Lower leg skin (tissue), 4 donors: ENCODE data around the gene MICALL2. TPM values are rescaled to one million over a fixed set of nuclear protein-coding genes. Genes with fewer than 3 reads are reported as not detected.

ENCODE experiments used
- DNase-seq, 2 donors: peaks; one replicate each; pipeline ENCODE4 v3.0.0-alpha.2; 2019; ENCODE audit warnings: low spot score in 2 of 2
- H3K4me3 ChIP-seq: fragments of 200-600 bp; sonication (generic); 2 replicates; pipeline ENCODE4 v1.5.1; 2017; ENCODE audit warnings: mild to moderate bottlenecking, low read depth; ENCODE audit not compliant: poor library complexity, severe bottlenecking
- POLR2A ChIP-seq, 2 donors: fragments of 450-650 bp; IDR thresholded peaks; one replicate each; pipeline ENCODE4 v1.6.1; 2016 to 2017; ENCODE audit warnings: antibody characterized with exemption in 2 of 2, mild to moderate bottlenecking in 1 of 2, moderate library complexity in 1 of 2
- WGBS, 2 donors: methylation state at CpG; one replicate each; pipeline ENCODE4 v1.1.5; 2018; 5-methylcytosine and 5-hydroxymethylcytosine counted together
- intact Hi-C: fragments of 100-400 bp; cut with DNase I; formaldehyde crosslinking; loops from one replicate; pipeline ENCODE4 v1.15.0; 2023; ENCODE audit warnings: low total_unique reads
- total RNA-seq, 4 donors: library from RNA; depleted of rRNA; stranded (reverse); fragments of >200 nt; gene quantifications; one replicate each; pipeline ENCODE4 v1.1.0, GENCODE V29; 2016
- TF ChIP-seq, protein P1 (sequence below), 3 donors: fragments of 450-650 bp; IDR thresholded peaks; one replicate each; pipeline ENCODE4 v1.5.1; 2016; ENCODE audit warnings: antibody characterized with exemption in 3 of 3, mild to moderate bottlenecking in 3 of 3, moderate library complexity in 2 of 3

MICALL2 gene
- total RNA-seq, 4 donors from 2014 or later = 10.4 to 17.0 (median 14.0) TPM

DNA sequence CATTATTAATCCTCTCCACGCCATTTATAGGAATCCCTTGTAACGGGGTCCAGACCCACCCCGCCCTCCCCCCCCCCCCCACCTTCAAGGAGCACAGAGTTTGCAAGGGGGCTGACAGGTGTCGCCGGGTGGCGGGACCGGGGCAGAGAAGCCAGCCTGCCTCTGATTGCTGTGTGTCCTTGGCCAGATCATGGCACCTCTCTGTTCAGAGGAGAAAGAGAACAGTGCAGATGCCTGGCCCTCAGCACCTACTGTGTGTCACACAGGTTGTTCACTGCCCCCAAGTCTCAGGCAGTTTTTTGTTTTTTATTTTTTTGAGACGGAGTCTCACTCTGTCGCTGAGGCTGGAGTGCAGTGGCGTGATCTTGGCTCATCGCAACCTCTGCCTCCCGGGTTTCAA, 5.4 kb upstream of the MICALL2 start:
- no peak for DNase-seq
- no peak overlapping the region for H3K4me3 ChIP-seq
- 74 to 76% methylated on average over 12 of the region's 12 CpGs for WGBS, 2 donors
- TF ChIP-seq POLR2A (IDR thresholded peaks at IDR 0.05) = no peak
- TF ChIP-seq, protein P1, sequence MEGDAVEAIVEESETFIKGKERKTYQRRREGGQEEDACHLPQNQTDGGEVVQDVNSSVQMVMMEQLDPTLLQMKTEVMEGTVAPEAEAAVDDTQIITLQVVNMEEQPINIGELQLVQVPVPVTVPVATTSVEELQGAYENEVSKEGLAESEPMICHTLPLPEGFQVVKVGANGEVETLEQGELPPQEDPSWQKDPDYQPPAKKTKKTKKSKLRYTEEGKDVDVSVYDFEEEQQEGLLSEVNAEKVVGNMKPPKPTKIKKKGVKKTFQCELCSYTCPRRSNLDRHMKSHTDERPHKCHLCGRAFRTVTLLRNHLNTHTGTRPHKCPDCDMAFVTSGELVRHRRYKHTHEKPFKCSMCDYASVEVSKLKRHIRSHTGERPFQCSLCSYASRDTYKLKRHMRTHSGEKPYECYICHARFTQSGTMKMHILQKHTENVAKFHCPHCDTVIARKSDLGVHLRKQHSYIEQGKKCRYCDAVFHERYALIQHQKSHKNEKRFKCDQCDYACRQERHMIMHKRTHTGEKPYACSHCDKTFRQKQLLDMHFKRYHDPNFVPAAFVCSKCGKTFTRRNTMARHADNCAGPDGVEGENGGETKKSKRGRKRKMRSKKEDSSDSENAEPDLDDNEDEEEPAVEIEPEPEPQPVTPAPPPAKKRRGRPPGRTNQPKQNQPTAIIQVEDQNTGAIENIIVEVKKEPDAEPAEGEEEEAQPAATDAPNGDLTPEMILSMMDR (IDR thresholded peaks at IDR 0.05) = no peak
- intact Hi-C loops = no loop called here

DNA sequence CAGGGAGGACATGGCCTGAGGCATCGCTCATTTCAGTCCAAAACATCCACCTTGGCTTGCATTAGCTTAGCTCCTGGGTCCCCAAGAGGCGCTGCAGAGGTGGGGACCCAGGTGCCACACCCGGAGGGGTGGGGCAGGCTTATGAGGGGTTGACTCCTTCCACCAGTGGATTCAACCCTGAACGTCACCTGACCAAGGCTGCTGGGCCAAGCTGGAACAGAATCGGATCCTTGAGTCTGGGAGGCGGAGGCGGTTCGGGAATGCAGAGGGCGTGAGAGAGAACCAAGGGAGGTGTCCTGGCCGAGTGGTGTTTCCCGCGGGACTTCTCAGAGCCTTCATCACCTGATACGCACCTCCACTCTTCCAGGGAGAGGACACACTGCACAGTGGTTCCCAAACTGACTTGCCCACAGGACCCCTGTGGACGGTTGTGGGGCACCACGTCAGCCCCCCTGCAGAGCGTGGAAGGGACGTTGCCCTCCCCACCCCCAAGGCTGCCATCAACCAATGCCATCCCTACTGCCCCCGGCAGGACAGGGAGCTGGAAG, 4.5 kb upstream of the MICALL2 start:
- H3K4me3 ChIP-seq = no peak overlapping the region
- TF ChIP-seq, protein P1 (IDR thresholded peaks at IDR 0.05) = no peak
- no peak for TF ChIP-seq POLR2A (IDR thresholded peaks at IDR 0.05)
- intact Hi-C loops = no loop called here
- WGBS, 2 donors = 49 to 60% methylated on average over 15 of the region's 18 CpGs
- DNase-seq = no peak

DNA sequence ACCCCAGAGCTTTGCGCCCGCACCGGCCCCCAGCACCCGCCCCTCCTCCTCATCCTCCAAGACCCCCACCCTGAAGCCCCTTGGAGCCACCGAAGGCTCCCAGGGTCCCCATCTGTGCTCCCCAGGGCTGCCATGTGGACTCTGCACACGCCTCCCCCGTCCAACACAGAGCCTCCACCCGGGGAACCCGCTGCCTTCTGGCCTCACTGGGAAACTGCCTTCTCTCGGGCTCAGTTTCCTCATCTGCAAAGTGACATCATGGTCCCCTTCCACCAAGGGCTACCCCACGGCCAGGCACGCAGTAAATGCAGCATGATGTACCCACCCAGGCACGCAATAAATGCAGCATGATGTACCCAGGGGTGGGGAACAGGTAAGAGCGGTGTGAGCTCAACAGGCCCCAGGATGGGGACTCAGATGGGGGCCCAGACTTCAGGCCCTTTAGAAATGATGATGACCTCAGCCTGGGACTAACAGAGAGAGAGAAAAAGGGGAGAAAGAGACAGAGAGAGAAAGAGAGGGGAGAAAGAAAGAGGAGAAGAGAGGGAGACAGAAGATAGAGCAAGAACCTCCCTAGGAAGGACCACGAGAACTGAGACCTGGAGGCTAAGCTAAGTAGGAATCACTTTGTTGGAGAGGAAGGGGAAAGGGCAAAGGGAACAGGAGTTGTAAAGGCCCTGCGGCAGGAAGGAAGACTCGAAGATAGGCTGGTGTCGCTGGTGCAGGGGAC, 2.5 kb upstream of the MICALL2 start:
- intact Hi-C loops = no loop called here
- no peak for DNase-seq
- no peak for TF ChIP-seq POLR2A (IDR thresholded peaks at IDR 0.05)
- TF ChIP-seq, protein P1 (IDR thresholded peaks at IDR 0.05) = no peak
- no peak overlapping the region for H3K4me3 ChIP-seq
- 63 to 64% methylated on average over 16 to 18 of the region's 18 CpGs for WGBS, 2 donors

DNA sequence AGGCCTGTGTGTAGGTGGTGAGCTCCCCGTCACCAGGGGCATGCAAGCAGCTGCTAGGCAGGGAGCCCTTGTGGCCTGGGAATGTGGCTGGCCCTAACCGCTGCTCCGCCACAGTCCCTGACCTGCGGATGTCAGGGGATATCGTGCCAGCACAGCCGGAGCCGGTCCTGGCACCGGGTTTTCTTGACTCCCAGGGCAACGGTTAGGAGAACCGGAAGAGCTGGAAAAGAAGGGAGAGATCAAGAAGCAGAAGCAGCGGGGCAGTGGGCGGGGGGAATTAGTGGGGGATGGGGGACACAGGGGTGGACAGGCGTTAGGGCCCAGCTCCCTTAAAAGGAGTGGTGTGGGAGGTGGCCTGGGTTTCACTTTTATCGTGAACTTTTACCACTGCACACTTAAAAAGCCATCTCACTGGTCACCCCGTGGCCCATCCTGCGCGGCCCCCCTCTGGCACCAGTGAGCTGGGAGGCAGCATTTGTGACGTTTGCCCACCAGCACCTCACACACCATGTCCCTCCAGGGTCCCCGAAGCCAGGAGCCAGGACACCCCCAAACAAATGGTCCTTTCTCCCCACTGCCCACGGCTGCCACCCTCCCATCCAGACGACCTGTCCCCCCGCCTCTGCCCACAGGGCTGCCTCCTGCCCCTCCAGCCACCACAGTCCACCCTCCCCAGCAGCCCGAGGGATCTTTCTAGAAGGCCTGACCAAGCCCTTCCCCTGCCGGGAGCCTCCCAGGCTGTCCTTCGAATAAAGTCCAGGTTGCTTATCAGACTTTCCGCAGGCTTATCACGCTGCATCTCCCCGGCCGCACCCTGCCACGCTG, 1.8 kb upstream of the MICALL2 start:
- DNase-seq = peak; percentile 51 to 94
- intact Hi-C loops = no loop called here
- no peak for TF ChIP-seq POLR2A (IDR thresholded peaks at IDR 0.05)
- TF ChIP-seq, protein P1 (IDR thresholded peaks at IDR 0.05) = no peak
- 31% methylated on average over 29 to 30 of the region's 30 CpGs for WGBS, 2 donors
- peak overlapping the region; percentile 18 for H3K4me3 ChIP-seq

DNA sequence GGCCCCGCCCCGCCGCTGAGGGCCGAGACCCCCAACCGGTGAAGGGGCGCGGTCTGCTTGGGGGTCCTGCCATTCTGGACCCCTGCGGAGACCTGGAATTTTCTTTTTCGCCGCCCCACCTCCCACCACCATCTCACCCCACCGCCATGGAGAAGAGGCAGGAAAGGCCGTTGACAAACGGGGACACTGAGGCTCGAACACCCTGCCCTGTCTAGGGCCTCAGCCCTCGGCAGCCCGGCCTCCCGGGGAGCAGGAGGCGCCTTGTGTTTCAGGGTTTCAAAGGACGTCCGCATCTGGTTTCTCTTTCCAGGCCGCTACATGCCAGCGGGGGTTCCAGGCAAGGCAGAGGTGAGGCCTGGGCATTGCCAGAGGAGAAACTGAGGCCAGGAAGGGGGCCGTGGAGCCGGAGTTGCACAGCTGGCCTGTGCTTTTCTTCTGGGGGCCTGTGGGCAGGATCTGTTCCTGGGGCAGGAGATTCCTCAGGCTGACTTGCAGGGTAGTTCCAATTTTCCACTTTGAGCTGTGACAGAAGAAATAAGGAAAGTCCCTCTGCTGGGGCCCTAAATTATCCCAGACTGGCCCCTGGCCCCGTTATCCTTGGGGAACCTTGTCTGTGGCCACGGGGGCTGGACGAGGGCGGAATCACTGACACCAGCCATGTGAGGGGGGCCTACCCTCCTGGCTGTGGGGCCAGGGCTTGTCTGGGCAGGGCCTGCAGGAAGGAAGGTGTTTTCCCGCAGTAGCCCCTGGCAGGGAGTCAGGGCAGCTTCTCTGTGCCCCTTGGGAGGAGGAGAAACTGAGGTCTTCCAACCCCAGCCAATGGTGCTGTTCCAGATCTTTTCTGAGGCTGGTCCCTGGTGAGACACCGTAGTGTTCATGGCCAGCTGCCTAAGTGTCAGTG, 900 bp upstream of the MICALL2 start:
- intact Hi-C loops = no loop called here
- 5 to 7% methylated on average over 21 to 27 of the region's 30 CpGs for WGBS, 2 donors
- TF ChIP-seq, protein P1 (IDR thresholded peaks at IDR 0.05) = no peak
- no peak for TF ChIP-seq POLR2A (IDR thresholded peaks at IDR 0.05)
- peak overlapping the region; percentile 18 for H3K4me3 ChIP-seq
- DNase-seq = no peak
